B cell (primary cell): ENCODE measurements around the gene CEP170.

Experiments
- CTCF ChIP-seq: fragments of 200-600 bp; IDR thresholded peaks from one replicate; pipeline ENCODE4 v1.8.0; 2022; ENCODE audit warnings: antibody characterized with exemption, mild to moderate bottlenecking
- EZH2 ChIP-seq: IDR thresholded peaks from 2 replicates; pipeline ENCODE4 v1.6.1; 2012; ENCODE audit warnings: borderline replicate concordance, low read depth, mild to moderate bottlenecking, moderate library complexity, low read length; ENCODE audit not compliant: insufficient read depth, poor library complexity, severe bottlenecking

GRCh38 chr1:243287652-243288051 lies 32.6 kb upstream of the CEP170 start:
- TF ChIP-seq EZH2 (no peak), CTCF (no peak)
